H1 (cell line): ENCODE data around the gene BICD1. TPM values are rescaled to one million over a fixed set of nuclear protein-coding genes. Genes with fewer than 3 reads are reported as not detected.

Experiments
- CTCF ChIA-PET: fragments of 300-600 bp; sonication (Branson Sonifier 250); formaldehyde crosslinking; loops from one replicate; lab custom pipeline; 2021; ENCODE audit not compliant: partially characterized antibody; lab: Charles Lee
- POLR2A ChIA-PET: fragments of 300-600 bp; sonication (Branson Sonifier 250); formaldehyde crosslinking; loops from one replicate; lab custom pipeline; 2021; ENCODE audit warnings: inconsistent platforms; ENCODE audit not compliant: partially characterized antibody; lab: Charles Lee
- DNase-seq, 2 experiments: peaks; one replicate each; pipeline versions ENCODE4 v3.0.0 to v3.0.0-alpha.2; 2010 to 2022; ENCODE audit warnings: low spot score in 2 of 2, low read depth in 1 of 2, mixed read lengths in 1 of 2
- FAIRE-seq: peaks from 2 replicates; lab custom pipeline; 2011; peaks lifted over from hg19 to GRCh38; lab: Jason Lieb, UNC
- H2AFZ ChIP-seq: 2 replicates; pipeline ENCODE4 v1.8.1; 2012; ENCODE audit warnings: low read length, inconsistent platforms
- H2AK5ac ChIP-seq: 2 replicates; pipeline ENCODE4 v1.6.1; 2013; ENCODE audit warnings: low read depth, low read length
- H2BK120ac ChIP-seq: replicated peaks from 2 replicates; pipeline ENCODE3; 2013; ENCODE audit warnings: low read depth, low read length, inconsistent platforms
- H2BK12ac ChIP-seq: 2 replicates; pipeline ENCODE4 v1.6.1; 2013; ENCODE audit warnings: low read depth, low read length
- H2BK15ac ChIP-seq: 2 replicates; pipeline ENCODE4 v1.6.1; 2013; ENCODE audit warnings: low read length
- H2BK20ac ChIP-seq: 2 replicates; pipeline ENCODE4 v1.6.1; 2013; ENCODE audit warnings: low read length
- H2BK5ac ChIP-seq: 2 replicates; pipeline ENCODE4 v1.6.1; 2013; ENCODE audit warnings: low read depth, low read length
- H3K14ac ChIP-seq: 2 replicates; pipeline ENCODE4 v1.6.1; 2013; ENCODE audit warnings: inconsistent platforms; ENCODE audit not compliant: insufficient read length
- H3K18ac ChIP-seq: 2 replicates; pipeline ENCODE4 v1.6.1; 2013; ENCODE audit warnings: low read length; ENCODE audit errors: extremely low read depth
- H3K23ac ChIP-seq: 2 replicates; pipeline ENCODE4 v1.6.1; 2013; ENCODE audit warnings: inconsistent platforms; ENCODE audit not compliant: insufficient read length
- H3K23me2 ChIP-seq: 2 replicates; pipeline ENCODE4 v1.6.1; 2013; ENCODE audit warnings: low read depth, low read length
- H3K27ac ChIP-seq: 2 replicates; pipeline ENCODE4 v1.6.1; 2011; ENCODE audit warnings: low read depth, low read length, inconsistent platforms
- H3K27me3 ChIP-seq, 4 experiments: replicated peaks in 1 of 4; 1 replicate in 1 of 4; 2 replicates in 3 of 4; pipeline versions ENCODE4 v1.6.1 to v1.8.1; 2011 to 2013; ENCODE audit warnings: low read length in 3 of 4, mild to moderate bottlenecking in 3 of 4, inconsistent platforms in 2 of 4, mixed read lengths in 2 of 4, moderate library complexity in 1 of 4; ENCODE audit not compliant: control insufficient read depth in 3 of 4, insufficient read depth in 3 of 4; ENCODE audit errors: extremely low read depth in 1 of 4
- H3K36me3 ChIP-seq, 4 experiments: 2 replicates each; pipeline versions ENCODE4 v1.6.1 to v1.8.1; 2011 to 2013; ENCODE audit warnings: mild to moderate bottlenecking in 4 of 4, low read length in 3 of 4, moderate library complexity in 2 of 4, control low read depth in 1 of 4, inconsistent platforms in 1 of 4; ENCODE audit not compliant: insufficient read depth in 4 of 4, control insufficient read depth in 2 of 4
- H3K4ac ChIP-seq: replicated peaks from 2 replicates; pipeline ENCODE3; 2013; ENCODE audit warnings: low read length, low read depth, mixed read lengths, inconsistent platforms; ENCODE audit not compliant: insufficient read length
- H3K4me1 ChIP-seq, 4 experiments: replicated peaks in 1 of 4; 1 replicate in 1 of 4; 2 replicates in 3 of 4; pipeline versions ENCODE4 v1.6.1 to v1.8.1; 2011 to 2013; ENCODE audit warnings: low read length in 3 of 4, inconsistent platforms in 2 of 4, mixed read lengths in 1 of 4; ENCODE audit not compliant: insufficient read depth in 4 of 4, control insufficient read depth in 3 of 4
- H3K4me2 ChIP-seq, 2 experiments: 2 replicates each; pipeline versions ENCODE4 v1.6.1 to v1.8.1; 2011 to 2013; ENCODE audit warnings: low read depth in 2 of 2, low read length in 2 of 2, control low read depth in 1 of 2, inconsistent platforms in 1 of 2, mild to moderate bottlenecking in 1 of 2; ENCODE audit not compliant: insufficient read depth in 1 of 2
- H3K4me3 ChIP-seq, 4 experiments: fragments of 200-600, 300-600 bp in 1 of 4; sonication (generic), shearing (Covaris generic), sonication (Bioruptor Twin) in 1 of 4; 2 replicates each; pipeline versions ENCODE4 v1.5.1 to v1.8.1; 2011 to 2016; ENCODE audit warnings: low read length in 4 of 4, low read depth in 3 of 4, control low read depth in 2 of 4, inconsistent platforms in 2 of 4, mild to moderate bottlenecking in 2 of 4, mixed read lengths in 1 of 4, moderate library complexity in 1 of 4; ENCODE audit not compliant: insufficient read depth in 2 of 4; ENCODE audit errors: extremely low read depth in 1 of 4
- H3K56ac ChIP-seq: replicated peaks from 2 replicates; pipeline ENCODE3; 2013; ENCODE audit warnings: low read depth, mild to moderate bottlenecking, mixed read lengths, low read length, inconsistent platforms; ENCODE audit not compliant: insufficient read length
- H3K79me1 ChIP-seq: 2 replicates; pipeline ENCODE4 v1.6.1; 2013; ENCODE audit warnings: low read depth, low read length, control low read depth
- H3K79me2 ChIP-seq, 2 experiments: 2 replicates each; pipeline versions ENCODE4 v1.6.1 to v1.8.1; 2012 to 2013; ENCODE audit warnings: low read length in 2 of 2, mild to moderate bottlenecking in 2 of 2, inconsistent platforms in 1 of 2; ENCODE audit not compliant: insufficient read depth in 2 of 2, control insufficient read depth in 1 of 2
- H3K9ac ChIP-seq, 4 experiments: replicated peaks in 1 of 4; 1 replicate in 1 of 4; 2 replicates in 3 of 4; pipeline versions ENCODE4 v1.6.1 to v1.8.1; 2011 to 2013; ENCODE audit warnings: low read depth in 3 of 4, low read length in 3 of 4, control low read depth in 2 of 4, mild to moderate bottlenecking in 2 of 4, moderate library complexity in 2 of 4, inconsistent platforms in 1 of 4; ENCODE audit errors: extremely low read depth in 1 of 4
- H3K9me3 ChIP-seq, 2 experiments: 2 replicates each; pipeline versions ENCODE4 v1.6.1 to v1.8.1; 2012 to 2013; ENCODE audit warnings: mild to moderate bottlenecking in 2 of 2, moderate library complexity in 2 of 2, control low read depth in 1 of 2, inconsistent platforms in 1 of 2, low read depth in 1 of 2, low read length in 1 of 2, mixed read lengths in 1 of 2; ENCODE audit not compliant: insufficient read depth in 2 of 2
- H4K20me1 ChIP-seq, 2 experiments: replicated peaks in 1 of 2; 2 replicates each; pipeline versions ENCODE3 to v1.8.1; 2011 to 2013; ENCODE audit warnings: inconsistent platforms in 2 of 2, low read length in 2 of 2, mild to moderate bottlenecking in 1 of 2; ENCODE audit not compliant: insufficient read depth in 2 of 2, control insufficient read depth in 1 of 2
- H4K5ac ChIP-seq: 2 replicates; pipeline ENCODE4 v1.6.1; 2013; ENCODE audit warnings: low read length, low read depth, mixed read lengths, inconsistent platforms; ENCODE audit not compliant: insufficient read length
- H4K8ac ChIP-seq: 2 replicates; pipeline ENCODE4 v1.8.0; 2013; ENCODE audit warnings: mild to moderate bottlenecking, moderate library complexity, low read length, inconsistent platforms; ENCODE audit not compliant: insufficient read depth; ENCODE audit errors: extremely low read depth
- H4K91ac ChIP-seq: replicated peaks from 2 replicates; pipeline ENCODE3; 2013; ENCODE audit warnings: low read length, mixed read lengths, inconsistent platforms; ENCODE audit not compliant: insufficient read length
- BACH1 ChIP-seq: IDR thresholded peaks from 2 replicates; pipeline ENCODE4 v1.6.1; 2012; ENCODE audit warnings: low read length, improper control_type of control experiment
- CEBPB ChIP-seq: IDR thresholded peaks from 2 replicates; pipeline ENCODE4 v1.6.1; 2012; ENCODE audit warnings: low read depth, low read length
- CTBP2 ChIP-seq: IDR thresholded peaks from 2 replicates; pipeline ENCODE4 v1.7.0; 2011; ENCODE audit warnings: borderline replicate concordance, mild to moderate bottlenecking, moderate library complexity, mixed read lengths, low read length; ENCODE audit not compliant: insufficient read depth, insufficient read length
- E2F6 ChIP-seq: IDR thresholded peaks from 2 replicates; pipeline ENCODE4 v1.6.1; 2012; ENCODE audit warnings: inconsistent platforms
- GABPA ChIP-seq: IDR thresholded peaks from 2 replicates; pipeline ENCODE4 v1.6.1; 2011; ENCODE audit warnings: mild to moderate bottlenecking, low read length, moderate library complexity, borderline replicate concordance; ENCODE audit not compliant: insufficient read depth
- KDM1A ChIP-seq: fragments of 200-600, 300-600 bp; sonication (generic); IDR thresholded peaks from 2 replicates; pipeline ENCODE4 v1.7.1; 2016; ENCODE audit warnings: mild to moderate bottlenecking, low read length, borderline replicate concordance
- RXRA ChIP-seq: IDR thresholded peaks from 2 replicates; pipeline ENCODE4 v1.6.1; 2011; ENCODE audit warnings: low read depth, mild to moderate bottlenecking, low read length, moderate library complexity; ENCODE audit not compliant: insufficient read depth
- SIN3A ChIP-seq, 2 experiments: IDR thresholded peaks in 1 of 2; conservative IDR thresholded peaks in 1 of 2; 2 replicates each; pipeline ENCODE4 v1.6.1; 2011 to 2012; ENCODE audit warnings: low read length in 2 of 2, improper control_type of control experiment in 1 of 2, low read depth in 1 of 2, mild to moderate bottlenecking in 1 of 2
- SIX5 ChIP-seq: IDR thresholded peaks from 2 replicates; pipeline ENCODE4 v1.6.1; 2011; ENCODE audit warnings: mild to moderate bottlenecking, low read depth, low read length
- SP2 ChIP-seq: IDR thresholded peaks from 2 replicates; pipeline ENCODE4 v1.6.1; 2012; ENCODE audit warnings: mild to moderate bottlenecking, low read length, inconsistent platforms
- TBP ChIP-seq: IDR thresholded peaks from 2 replicates; pipeline ENCODE4 v1.6.1; 2011; ENCODE audit warnings: low read depth, low read length, improper control_type of control experiment
- TEAD4 ChIP-seq: IDR thresholded peaks from 2 replicates; pipeline ENCODE4 v1.6.1; 2012; ENCODE audit warnings: low read depth, low read length, inconsistent platforms, mixed read lengths
- YY1 ChIP-seq: IDR thresholded peaks from 2 replicates; pipeline ENCODE4 v1.6.1; 2011; ENCODE audit warnings: low read depth, mild to moderate bottlenecking, low read length
- WGBS, 2 experiments: shearing (Covaris generic) in 1 of 2; methylation state at CpG; one replicate each; pipeline versions ENCODE4 v1.1.6 to v1.1.7; 2013 to 2015; ENCODE audit warnings: low lambda C conversion rate in 2 of 2, mixed read lengths in 2 of 2, inconsistent platforms in 1 of 2, low coverage in 1 of 2, missing lambda C conversion rate in 1 of 2; ENCODE audit not compliant: insufficient replicate concordance in 2 of 2, insufficient coverage in 1 of 2, insufficient read length in 1 of 2; ENCODE audit errors: extremely low coverage in 1 of 2, missing lambda C conversion rate in 1 of 2; 5-methylcytosine and 5-hydroxymethylcytosine counted together
- polyA plus RNA-seq, 7 experiments: library from polyadenylated mRNA; depleted of rRNA in 3 of 7; stranded (reverse) in 5 of 7; unstranded in 2 of 7; fragments of >200 nt in 5 of 7; fragments of 200-250 nt in 2 of 7; gene quantifications; 1 replicate in 5 of 7; 2 replicates in 1 of 7; 4 replicates in 1 of 7; pipeline versions ENCODE4 v1.2.1 to v1.2.3, GENCODE V29; 2011 to 2013; ENCODE audit warnings: missing spikeins in 2 of 7, mixed read lengths in 2 of 7
- total RNA-seq: library from RNA; stranded (reverse); fragmentation: NEBNext Ultra II Directional; extraction: Animal tissue kit (Norgen Biotek cat#: 25700); gene quantifications from 2 replicates; pipeline ENCODE4 v1.2.1, GENCODE V29; 2021

BICD1 gene
- total and polyA plus RNA-seq, 2 of the 8 experiments (the other 6 are each of a cell fraction or from before 2014, with no cell fraction given) = 34.1 to 58.4 TPM

GRCh38 chr12:32098112-32098511, 8.5 kb upstream of the BICD1 start:
- H3K23me2 ChIP-seq = no peaks in the 10 kb centered on the region
- peaks cover 0 to 6% (median under 1%) of the 10 kb centered on the region in 4 experiments; a peak in 1 of 7 replicates for H3K4me1 ChIP-seq
- WGBS, 2 experiments = 95% methylated on average over 4 of the region's 4 CpGs; no CpG with 5 or more reads in 1 of the 2 experiments
- no peak for DNase-seq
- no peak overlapping the region for H2BK15ac ChIP-seq
- no peak overlapping the region for H4K5ac ChIP-seq
- H2BK20ac ChIP-seq = 0 out of 2 replicates have a peak overlapping the region, but pooled peaks have one; percentile 23
- H3K9me3 ChIP-seq = no peaks in the 10 kb centered on the region
- H3K56ac ChIP-seq = no peak overlapping the region
- no peak overlapping the region for H4K91ac ChIP-seq
- no peak overlapping the region for H3K4me3 ChIP-seq
- no peak overlapping the region for H2BK120ac ChIP-seq
- no peak overlapping the region for H2BK12ac ChIP-seq
- no peak overlapping the region for H4K8ac ChIP-seq
- TF ChIP-seq BACH1 = no peak
- TF ChIP-seq TBP = no peak
- TF ChIP-seq SIX5 = no peak
- TF ChIP-seq TEAD4 = no peak
- no peak for TF ChIP-seq SIN3A (conservative IDR thresholded peaks at IDR 0.05 in 1 of 2, IDR thresholded peaks at IDR 0.05 in 1 of 2; ENCODE audit: low read depth in 1 of 2, low read length in 2 of 2)
- no peak for TF ChIP-seq RXRA
- TF ChIP-seq GABPA = no peak
- no peak for TF ChIP-seq CEBPB
- no peak for TF ChIP-seq YY1
- TF ChIP-seq SP2 = no peak
- TF ChIP-seq KDM1A = no peak
- no peak for TF ChIP-seq CTBP2
- TF ChIP-seq E2F6 = no peak
- H2AFZ ChIP-seq = no peak overlapping the region
- H4K20me1 ChIP-seq = no peaks in the 10 kb centered on the region
- no peak overlapping the region for H2AK5ac ChIP-seq
- H3K14ac ChIP-seq = no peak overlapping the region
- H3K36me3 ChIP-seq = no peaks in the 10 kb centered on the region; a peak in 1 of 8 replicates
- no peak overlapping the region for H2BK5ac ChIP-seq
- ChIA-PET POLR2A (interaction anchor here (1.3 kb wide), 1 partner anchor 8 kb away, joined by 4 read pairs; no protein-coding TSS in a partner anchor), CTCF (interaction anchor here (0.9 kb wide), 1 partner anchor 31 kb away, joined by 3 read pairs; no protein-coding TSS in a partner anchor)
- H3K4ac ChIP-seq = no peak overlapping the region
- no peak overlapping the region for H3K27ac ChIP-seq
- no peak overlapping the region for H3K18ac ChIP-seq
- FAIRE-seq = no peak
- no peak overlapping the region for H3K9ac ChIP-seq
- no peak overlapping the region for H3K23ac ChIP-seq
- no peaks in the 10 kb centered on the region for H3K27me3 ChIP-seq
- no peaks in the 10 kb centered on the region for H3K79me1 ChIP-seq
- H3K79me2 ChIP-seq = no peaks in the 10 kb centered on the region
- H3K4me2 ChIP-seq = no peak overlapping the region
